MM.1S (cell line): ENCODE measurements around the gene EZH1.

Experiments used
- CTCF ChIP-seq: fragments of 300-600 bp; sonication (generic); IDR thresholded peaks from 2 replicates; pipeline ENCODE4 v1.5.1; 2016; ENCODE audit warnings: antibody characterized with exemption, low read length, mixed read lengths
- EZH2 ChIP-seq: fragments of 300-600 bp; sonication (generic); optimal IDR thresholded peaks from 2 replicates; pipeline ENCODE3; 2017; ENCODE audit warnings: low read depth, mild to moderate bottlenecking, antibody characterized with exemption, low read length, mixed read lengths
- EZH2phosphoT487 ChIP-seq: fragments of 300-600 bp; sonication (generic); IDR thresholded peaks from 2 replicates; pipeline ENCODE4 v1.6.1; 2018; ENCODE audit warnings: antibody characterized with exemption, low read length

- TF ChIP-seq CTCF (no peak), EZH2 (no peak), EZH2phosphoT487 (no peak)
Observed at GRCh38 chr17:42779304-42779935, 34.6 kb upstream of the EZH1 start.
